Ovary (tissue), 3 donors: Measurements from ENCODE around the gene SLC7A11.

Source experiments
- CTCF ChIP-seq, 3 donors: fragments of 450-650 bp in 2 of 3; fragments of 200-600 bp in 1 of 3; IDR thresholded peaks; one replicate each; pipeline versions ENCODE4 v1.5.1 to v1.8.0; 2016 to 2022; ENCODE audit warnings: antibody characterized with exemption in 3 of 3, mild to moderate bottlenecking in 1 of 3
- POLR2A ChIP-seq: fragments of 450-650 bp; IDR thresholded peaks from one replicate; pipeline ENCODE4 v1.6.1; 2017; ENCODE audit warnings: antibody characterized with exemption, mild to moderate bottlenecking, moderate library complexity
- donor health status: DM: no; HTN: no; CAD: no.

- TF ChIP-seq CTCF (IDR thresholded peaks at IDR 0.05), result no peak
- no peak for TF ChIP-seq POLR2A
Measured at GRCh38 chr4:138204507-138204906, 37.6 kb downstream of the SLC7A11 start.
